NOMO-1 (cell line): ENCODE data around the gene TRIM17.

Source experiments
- DNase-seq, 2 experiments: peaks; one replicate each; lab custom pipeline; 2025; ENCODE audit not compliant: unreplicated experiment in 2 of 2; lab: John Stamatoyannopoulos, UW

Gene TRIM17

GRCh38 chr1:228370439-228370940 lies 46.2 kb downstream of the TRIM17 start:
- DNase-seq, result no peak

GRCh38 chr1:228369608-228370438 lies 46.8 kb downstream of the TRIM17 start:
- DNase-seq, result no peak

GRCh38 chr1:228368801-228369607 lies 47.7 kb downstream of the TRIM17 start:
- DNase-seq, result no peak

GRCh38 chr1:228367798-228368791 lies 48.6 kb downstream of the TRIM17 start:
- DNase-seq, result no peak

- DNase-seq, result no peak
Measured at GRCh38 chr1:228366866-228367741, 49.6 kb downstream of the TRIM17 start.

GRCh38 chr1:228366062-228366865 lies 50.4 kb downstream of the TRIM17 start:
- DNase-seq, result no peak

GRCh38 chr1:228365271-228366061 lies 51.2 kb downstream of the TRIM17 start:
- DNase-seq, result no peak

- no peak for DNase-seq
Measured at GRCh38 chr1:228364706-228365213, 51.9 kb downstream of the TRIM17 start.

- DNase-seq, result no peak
Measured at GRCh38 chr1:228364068-228364705, 52.5 kb downstream of the TRIM17 start.

- no peak for DNase-seq
Measured at GRCh38 chr1:228363686-228364067, 53.0 kb downstream of the TRIM17 start.

GRCh38 chr1:228362884-228363450 lies 53.7 kb downstream of the TRIM17 start:
- DNase-seq, result no peak

- no peak for DNase-seq
Measured at GRCh38 chr1:228362141-228362883, 54.3 kb downstream of the TRIM17 start.

- DNase-seq, result no peak
Measured at GRCh38 chr1:228361314-228362140, 55.1 kb downstream of the TRIM17 start.

- DNase-seq, result no peak
Measured at GRCh38 chr1:228360533-228361313, 55.9 kb downstream of the TRIM17 start.
